Hematopoietic multipotent progenitor cell (in vitro differentiated cells): Measurements from ENCODE around the gene FKBP3. TPM values are rescaled to one million over a fixed set of nuclear protein-coding genes. Genes with fewer than 3 reads are reported as not detected.
"Not testable (repeated sequence)": the region's sequence is repeated elsewhere in the genome, so short reads cannot be mapped to it uniquely, and the experiment has no call there.

Experiments
- DNase-seq, 3 donors: peaks; one replicate each; pipeline ENCODE4 v3.0.0-alpha.2; 2011 to 2015; ENCODE audit warnings: low read depth in 2 of 3, low spot score in 2 of 3
- total RNA-seq: library from RNA; depleted of rRNA; stranded (reverse); fragments of >200 nt; gene quantifications from one replicate; pipeline ENCODE4 v1.2.3, GENCODE V29; 2012

Gene FKBP3
- total RNA-seq, 1 donor, result 5.9 TPM

DNA sequence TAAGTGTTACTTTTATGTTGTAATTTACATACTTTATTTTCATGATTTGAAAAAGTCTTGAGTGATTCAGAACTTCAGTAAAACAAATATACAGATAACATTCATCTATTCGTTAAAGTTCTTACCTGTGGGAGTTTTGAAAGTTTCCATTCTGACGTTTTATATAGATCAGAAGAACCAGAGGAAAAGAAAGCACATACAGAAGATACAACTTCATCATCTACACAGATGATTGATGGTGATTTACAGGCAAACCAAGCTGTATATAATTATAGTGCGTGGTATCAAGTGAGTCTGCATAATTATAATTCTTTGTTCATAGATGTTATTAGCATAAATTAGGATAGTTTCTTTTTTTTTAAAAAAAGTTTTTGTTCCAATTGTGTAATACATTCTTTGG lies 20.0 kb downstream of the FKBP3 start:
- DNase-seq, result no peak

DNA sequence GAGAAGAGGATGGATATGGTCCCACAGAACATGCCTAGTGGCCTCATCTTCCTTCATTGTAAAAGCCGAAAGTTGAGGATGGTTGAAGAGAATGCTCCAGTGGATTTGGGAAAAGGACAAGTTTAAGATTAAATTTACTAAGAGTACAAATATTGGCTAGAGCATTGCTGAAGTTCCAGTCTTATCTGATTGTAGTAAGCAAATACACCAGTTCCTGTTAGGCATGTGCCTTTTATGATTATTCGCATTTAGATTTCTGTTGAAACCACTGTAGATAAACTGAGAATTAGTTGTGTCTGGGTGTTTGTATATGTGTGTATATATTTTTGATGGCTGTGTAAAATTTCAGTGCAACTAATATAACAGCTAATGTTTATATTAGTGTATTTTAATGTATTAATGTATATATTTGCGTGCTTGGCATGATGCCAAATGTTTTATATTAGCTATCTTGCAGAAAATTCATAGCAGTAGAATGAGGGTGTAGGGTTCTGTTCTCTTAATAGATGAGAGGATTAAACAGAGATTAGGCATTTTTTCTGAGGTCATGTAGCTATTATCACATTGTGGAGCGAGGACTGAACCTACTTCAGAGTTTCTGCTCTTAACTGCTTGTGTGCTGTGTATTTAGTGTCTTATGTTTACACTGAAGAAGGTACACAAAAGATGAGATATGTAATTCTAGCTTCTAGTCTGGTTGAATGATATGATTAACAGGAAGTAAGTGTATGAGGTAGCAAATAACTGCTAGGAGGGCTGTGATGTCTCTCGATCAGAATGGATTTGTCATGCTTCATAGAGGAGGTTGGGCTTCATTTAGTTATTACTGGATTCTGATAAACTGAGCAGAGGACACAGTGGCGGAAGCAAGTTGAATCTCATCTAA lies 21.1 kb downstream of the FKBP3 start:
- DNase-seq, result peak in 1 of 3 donors; percentile 16

DNA sequence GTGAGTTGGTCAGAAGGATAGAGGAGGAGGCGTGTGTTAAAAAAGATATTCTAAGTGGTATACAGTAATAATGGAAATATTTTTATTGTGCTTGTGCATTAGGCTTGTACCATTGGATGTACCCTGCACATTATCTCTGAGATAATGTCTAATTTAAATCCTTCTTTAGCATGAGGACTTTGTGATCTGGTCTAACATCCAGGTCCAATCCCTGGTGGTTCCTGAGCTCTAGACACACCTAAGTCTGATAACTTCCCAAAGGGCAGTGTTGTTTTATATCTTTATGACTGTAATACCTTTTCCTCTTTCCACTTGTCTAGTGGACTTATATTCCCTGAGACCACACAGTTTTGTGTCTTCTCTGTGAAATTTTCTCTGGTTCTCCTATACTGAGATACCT lies 29.7 kb downstream of the FKBP3 start:
- DNase-seq, result no peak

DNA sequence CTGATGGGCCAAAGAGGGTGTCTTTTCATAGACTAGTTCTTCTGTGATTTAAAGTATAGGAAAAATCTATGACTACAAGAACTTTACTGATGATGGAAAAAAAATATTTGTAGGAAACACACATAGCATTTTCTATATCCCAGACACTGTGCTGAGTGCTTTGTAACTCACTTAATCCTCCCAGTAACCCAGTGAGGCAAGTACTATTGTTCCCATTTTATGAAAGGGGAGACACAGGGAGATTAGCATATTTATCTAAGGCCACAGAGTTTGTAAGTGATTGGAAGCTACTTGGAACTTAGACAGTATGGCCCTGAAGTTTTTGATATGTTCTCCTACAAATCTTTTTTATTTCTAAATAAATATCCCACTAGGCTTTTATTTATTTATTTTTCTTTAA lies 30.5 kb downstream of the FKBP3 start:
- DNase-seq, result no peak

DNA sequence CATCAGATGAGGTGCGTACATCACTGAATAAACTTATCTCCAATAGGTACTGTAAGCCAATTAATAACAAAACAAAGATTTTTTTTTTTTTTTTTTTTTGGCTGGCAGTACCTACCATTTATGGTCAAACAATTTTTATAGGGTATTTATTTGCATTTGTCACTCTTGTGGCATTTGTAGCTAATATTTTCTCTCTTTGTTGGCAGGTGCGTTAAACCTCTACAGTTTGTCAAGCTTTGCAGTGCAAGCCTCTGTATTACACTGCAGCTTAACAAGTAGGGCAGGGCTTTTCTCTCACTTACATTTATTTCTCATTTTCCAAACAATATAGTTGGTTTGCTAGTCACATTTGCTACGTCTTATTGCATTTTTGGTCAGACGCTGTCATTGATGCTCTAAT lies 38.1 kb downstream of the FKBP3 start:
- no peak for DNase-seq

DNA sequence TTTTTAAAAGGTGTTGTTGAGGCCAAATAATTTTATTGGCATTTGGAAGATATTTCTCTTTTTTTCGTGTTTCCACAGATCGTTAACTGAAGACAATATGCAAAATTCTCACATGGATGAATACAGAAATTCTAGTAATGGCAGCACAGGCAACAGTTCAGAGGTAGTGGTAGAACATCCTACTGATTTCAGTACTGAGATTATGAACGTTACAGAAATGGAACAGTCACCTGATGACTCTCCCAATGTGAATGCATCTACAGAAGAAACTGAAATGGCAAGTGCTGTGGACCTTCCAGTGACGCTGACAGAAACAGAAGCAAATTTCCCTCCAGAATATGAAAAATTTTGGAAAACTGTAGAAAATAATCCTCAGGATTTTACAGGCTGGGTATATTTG lies 39.1 kb downstream of the FKBP3 start:
- DNase-seq, result no peak

DNA sequence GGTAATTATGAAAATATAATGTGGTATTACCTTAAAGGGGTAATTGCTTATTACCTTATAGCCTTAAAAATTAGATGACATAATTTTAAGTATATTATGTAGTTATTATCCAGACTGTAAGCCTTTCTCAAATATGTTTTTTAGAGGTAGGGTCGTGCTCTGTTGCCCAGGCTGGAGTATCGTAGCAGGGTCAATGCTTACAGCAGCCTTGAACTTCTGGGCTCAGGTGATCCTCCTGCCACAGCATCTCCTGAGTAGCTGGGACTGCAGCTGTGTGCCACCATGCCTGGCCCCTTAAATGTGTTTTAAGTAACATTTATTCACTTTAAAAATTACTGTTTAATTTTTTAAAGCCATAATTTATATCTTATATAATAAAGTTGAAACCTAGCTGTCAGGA lies 40.0 kb downstream of the FKBP3 start:
- no peak for DNase-seq

DNA sequence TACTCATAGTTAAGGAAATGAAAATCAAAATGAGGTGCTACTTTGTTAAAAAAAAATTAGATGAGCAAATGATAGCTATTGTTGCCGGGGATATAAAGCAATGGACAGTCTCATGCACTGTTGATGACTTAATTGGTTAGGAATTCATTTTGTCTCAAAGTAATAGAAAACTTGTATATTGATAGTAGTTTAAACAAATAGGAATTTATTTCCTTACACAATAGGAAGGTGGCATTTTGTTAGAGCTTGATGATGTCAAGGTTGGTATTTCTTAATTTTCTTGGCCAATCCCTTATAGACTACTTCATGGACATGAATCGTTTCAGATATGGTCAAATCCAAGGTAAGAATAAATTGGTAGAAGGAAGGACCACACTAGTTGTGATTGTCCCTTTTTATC lies 42.6 kb downstream of the FKBP3 start:
- no peak for DNase-seq

DNA sequence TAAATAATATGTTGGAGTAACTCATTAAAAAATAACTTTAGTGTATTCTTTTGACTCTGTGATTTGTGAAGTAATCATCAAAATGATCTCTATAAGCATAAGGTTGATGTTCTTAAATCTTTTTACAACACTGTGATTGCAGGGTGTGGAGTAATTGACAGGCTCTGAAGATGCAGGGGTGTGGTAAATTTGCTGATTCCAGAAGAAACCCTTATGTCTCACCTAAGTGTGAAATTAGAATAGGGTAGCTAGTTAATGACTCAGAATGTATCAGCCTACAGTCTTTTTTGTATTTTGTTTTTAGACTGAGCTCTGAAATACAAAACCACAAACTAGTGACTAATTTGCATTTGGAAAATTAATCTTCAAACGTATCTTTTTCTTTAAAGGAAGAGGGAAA lies 44.5 kb downstream of the FKBP3 start:
- no peak for DNase-seq

DNA sequence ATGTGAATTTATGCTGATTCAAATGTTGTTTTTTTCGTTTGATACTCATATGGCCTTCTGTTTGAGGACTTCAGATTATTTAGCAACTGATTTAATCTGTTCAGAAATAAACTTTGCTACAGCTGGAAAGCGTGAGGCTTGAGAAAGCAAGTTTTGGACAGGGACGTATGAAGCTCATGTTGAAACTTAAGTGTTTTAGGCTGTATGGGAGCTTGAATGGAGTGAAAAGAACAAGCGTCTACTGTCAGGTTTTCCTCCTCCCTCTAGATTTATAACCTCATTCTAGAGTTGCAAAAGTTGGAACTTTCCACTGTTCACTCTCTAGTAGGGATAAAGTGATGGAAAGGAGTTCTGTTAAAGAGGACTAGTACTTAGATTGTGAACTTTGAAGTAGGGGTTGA lies 49.3 kb downstream of the FKBP3 start:
- DNase-seq, result no peak

DNA sequence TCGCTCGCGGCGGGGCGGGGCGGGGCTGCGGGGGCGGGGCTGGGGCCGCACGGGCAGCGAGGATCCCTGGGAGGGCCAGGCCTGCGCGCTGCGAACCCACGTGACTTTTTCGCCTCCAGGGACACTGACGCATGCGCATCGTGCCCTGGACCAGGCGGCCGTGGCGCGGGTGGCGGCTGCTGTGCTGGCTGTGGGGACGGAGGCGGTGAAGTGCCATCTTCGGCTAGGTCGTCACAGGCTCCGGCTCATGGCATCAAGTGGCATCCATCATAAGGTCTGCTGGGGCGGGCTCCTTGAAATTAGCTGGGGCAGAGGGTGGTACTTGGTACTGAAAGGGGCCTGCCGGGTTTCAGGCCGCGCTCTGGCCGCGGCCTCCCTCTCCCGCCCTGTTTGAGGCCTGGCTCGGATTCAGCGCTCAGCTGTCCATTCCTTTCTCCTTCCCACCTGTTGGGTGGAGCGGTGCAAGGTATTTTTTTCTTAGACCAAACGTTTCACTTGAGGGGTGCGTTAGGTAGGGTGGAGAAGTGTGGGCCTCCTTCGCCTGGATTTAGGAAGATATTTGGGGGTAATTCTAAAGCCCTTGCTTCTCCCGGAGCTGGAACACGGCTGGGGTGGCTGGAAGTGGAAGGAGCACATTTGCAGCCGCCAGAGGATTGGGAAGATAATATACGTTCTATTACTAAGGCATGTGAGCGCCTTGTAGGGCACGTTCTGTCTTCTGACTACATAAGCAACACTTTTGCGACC lies 50.1 kb downstream of the FKBP3 start, which contains the start of gene PRPF39:
PRPF39 (plus strand) TSS at position 141 of the 747 bp plus-strand sequence. CDS start 11,124 bp downstream, outside the sequence.
- DNase-seq, result peak; percentile 90 to 96 (median 95)

DNA sequence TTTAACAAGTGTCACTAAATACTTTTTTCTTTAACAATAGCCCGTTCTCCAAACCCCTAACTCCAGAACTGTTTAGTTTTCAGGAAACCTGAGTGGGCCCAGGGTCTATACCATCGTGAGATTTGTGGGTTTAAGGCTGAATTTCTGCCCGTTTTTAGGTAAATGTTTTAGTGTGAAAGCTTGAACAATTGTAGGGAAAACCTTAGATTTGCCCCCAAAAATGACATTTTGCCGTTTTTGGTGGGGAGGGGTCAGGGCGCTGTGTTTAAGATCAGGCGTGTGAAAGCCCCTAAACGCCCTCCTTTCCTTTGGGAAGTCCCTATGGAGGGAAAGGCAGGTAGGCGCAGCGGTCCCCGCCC lies 50.7 kb downstream of the FKBP3 start:
- DNase-seq, result peak in 1 of 3 donors; percentile 14

DNA sequence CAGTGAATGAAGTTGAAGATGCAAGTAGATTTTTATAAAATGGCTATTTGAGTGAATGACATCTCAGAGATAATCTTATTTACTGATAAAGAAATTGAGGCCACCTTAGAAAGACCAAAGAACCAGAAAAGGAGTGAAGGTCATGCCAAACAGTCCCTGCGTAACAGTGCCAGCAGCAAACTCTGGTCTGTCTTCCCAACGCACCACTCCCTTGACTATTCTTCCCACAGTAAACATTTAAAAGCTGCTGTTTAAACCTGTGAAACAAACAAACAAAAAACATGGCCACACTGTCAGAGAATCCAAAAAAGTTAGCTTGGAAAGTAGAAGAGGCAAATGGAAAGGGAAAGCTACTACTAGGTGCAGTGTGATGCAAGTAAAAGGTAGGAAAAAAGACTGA lies 51.9 kb downstream of the FKBP3 start:
- DNase-seq, result no peak

DNA sequence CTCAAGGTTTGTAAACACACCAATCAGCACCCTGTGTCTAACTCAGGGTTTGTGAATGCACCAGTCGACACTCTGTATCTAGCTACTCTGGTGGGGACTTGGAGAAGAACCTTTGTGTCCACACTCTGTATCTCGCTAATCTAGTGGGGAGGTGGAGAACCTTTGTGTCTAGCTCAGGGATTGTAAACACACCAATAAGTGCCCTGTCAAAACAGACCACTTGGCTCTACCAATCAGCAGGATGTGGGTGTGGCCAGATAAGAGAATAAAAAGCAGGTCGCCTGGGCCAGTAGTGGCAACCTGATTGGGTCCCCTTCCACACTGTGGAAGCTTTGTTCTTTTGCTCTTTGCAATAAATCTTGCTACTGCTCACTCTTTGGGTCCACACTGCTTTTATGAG lies 53.2 kb downstream of the FKBP3 start:
- DNase-seq, result not testable (repeated sequence)

DNA sequence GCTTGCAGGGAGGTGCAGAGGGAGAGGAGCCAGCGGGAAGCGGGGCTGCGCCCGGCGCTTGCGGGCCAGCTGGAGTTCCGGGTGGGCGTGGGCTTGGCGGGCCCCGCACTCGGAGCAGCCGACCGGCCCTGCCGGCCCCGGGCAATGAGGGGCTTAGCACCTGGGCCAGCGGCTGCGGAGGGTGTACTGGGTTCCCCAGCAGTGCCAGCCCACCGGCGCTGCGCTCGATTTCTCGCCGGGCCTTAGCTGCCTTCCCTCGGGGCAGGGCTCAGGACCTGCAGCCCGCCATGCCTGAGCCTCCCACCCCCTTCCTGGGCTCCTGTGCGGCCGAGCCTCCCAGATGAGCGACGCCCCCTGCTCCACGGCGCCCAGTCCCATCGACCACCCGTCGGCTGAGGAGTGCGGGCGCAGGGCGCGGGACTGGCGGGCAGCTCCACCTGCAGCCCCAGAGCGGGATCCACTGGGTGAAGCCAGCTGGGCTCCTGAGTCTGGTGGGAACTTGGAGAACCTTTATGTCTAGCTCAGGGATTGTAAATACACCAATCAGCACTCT lies 53.8 kb downstream of the FKBP3 start:
- DNase-seq, result not testable (repeated sequence)

DNA sequence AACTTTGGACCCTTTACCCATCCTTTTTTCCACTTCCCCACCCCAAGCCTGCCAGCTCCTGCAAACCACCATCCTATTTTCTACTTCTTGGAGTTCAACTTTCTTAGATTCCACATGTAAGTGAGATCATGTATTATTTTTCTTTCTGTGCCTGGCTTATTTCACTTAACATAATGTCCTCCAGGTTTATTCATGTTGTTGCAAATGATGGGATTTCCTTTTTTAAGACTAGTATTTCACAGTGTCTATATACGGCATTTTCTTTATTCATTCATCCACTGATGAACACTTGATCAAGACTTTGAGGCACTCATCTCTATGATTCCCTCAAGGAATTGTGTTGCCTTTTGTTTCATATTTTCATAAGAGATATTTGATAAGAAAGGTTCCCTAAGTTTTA lies 56.0 kb downstream of the FKBP3 start:
- no peak for DNase-seq

DNA sequence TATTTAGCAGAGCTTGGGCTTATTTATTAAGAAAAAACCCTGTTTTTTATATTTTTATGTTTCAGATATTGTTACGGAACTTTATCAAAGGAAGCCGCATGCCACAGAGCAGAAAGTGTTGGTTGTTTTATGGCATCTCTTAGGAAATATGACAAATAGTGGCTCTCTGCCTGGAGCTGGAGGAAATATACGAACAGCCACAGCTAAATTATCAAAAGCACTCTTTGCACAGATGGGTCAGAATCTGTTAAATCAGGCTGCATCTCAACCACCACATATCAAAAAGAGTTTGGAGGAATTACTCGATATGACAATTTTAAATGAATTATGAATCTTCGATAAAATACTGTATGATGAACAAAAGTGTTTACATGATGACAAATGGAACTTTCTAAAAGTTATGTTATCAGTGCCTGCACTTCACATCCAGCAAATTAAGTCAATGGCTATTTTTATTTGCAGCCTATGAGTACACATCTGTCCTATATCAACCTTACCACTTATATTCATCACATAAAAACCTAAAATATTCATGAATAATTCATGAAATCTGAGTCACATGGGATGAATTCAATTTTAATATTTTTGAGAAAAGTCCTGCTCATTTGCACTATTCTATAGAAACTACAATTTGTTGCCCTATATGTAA lies 60.9 kb downstream of the FKBP3 start:
- no peak for DNase-seq

DNA sequence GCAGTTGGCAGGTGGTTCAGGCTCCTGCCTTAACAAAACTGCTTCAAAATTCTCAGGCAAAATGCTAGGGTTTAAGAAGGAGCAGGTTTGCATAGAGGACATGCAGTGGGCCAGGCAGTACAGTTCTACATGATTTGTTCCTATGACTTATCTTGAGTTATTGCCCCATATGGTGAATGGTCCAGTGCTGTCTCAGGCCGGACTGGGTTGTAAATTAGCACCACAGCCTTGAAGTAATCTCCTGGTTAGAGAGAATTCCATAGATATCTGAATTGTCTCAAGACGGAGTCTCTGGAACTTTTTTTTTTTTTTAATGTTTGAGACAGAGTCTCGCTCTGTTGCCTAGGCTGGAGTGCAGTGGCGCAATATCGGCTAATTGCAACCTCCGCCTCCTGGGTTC lies 62.2 kb downstream of the FKBP3 start:
- no peak for DNase-seq

DNA sequence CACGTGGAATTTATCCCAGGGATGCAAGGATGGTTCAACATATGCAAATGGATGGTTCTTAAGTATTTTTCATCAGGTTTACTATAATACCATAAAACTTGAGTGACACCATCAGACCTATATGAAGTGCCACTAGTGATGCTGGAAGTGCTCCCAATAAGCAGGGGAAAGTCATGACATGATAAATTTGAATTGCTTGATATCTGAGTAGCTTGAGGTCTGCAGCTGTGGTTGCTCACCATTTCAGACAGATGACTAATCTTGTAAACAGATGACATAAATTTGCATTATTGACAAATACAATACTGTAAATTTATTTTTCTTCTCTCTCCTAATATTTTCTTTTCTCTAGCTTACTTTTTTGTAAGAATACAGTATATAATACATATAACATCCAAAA lies 64.1 kb downstream of the FKBP3 start:
- no peak for DNase-seq

DNA sequence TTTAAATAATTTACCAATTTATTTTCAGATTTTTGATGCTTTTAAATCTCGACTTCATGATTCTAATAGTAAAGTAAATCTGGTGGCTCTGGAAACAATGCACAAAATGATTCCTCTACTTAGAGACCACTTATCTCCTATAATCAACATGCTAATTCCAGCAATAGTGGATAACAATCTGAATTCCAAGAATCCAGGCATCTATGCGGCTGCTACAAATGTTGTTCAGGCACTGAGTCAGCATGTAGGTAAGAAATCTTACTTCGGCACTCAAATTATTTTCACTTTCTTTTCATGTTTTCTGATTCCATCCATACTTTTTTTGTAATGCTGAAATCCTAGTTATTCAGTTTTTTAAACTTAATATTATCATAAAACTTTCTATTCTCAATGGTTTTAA lies 65.9 kb downstream of the FKBP3 start:
- no peak for DNase-seq

DNA sequence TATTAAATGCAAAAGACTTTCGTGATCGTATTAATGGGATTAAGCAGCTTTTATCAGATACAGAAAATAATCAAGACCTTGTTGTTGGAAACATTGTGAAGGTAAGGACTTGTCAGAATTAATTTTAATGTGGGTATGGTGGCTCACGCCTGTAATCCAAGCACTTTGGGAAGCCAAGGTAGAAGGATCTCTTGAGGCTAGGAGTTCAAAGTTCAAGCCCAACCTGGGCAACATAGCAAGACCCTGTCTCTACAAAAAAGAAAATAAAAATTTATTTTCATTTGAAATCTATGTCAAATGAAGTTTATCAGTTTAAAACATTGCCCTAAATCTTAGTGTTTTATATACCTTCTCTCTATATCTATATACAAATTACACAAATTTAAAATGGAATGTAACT lies 67.6 kb downstream of the FKBP3 start:
- DNase-seq, result no peak
